Mesodermal cell (in vitro differentiated cells): ENCODE measurements around the gene SHTN1.
A peak's percentile ranks its signal among the peaks of the same experiment; 100 is the strongest.

Experiments used
- H3K27ac ChIP-seq: 2 replicates; pipeline ENCODE4 v1.7.0; 2013; ENCODE audit warnings: mild to moderate bottlenecking, low read depth, low read length, moderate library complexity; ENCODE audit not compliant: severe bottlenecking
- H3K36me3 ChIP-seq: 2 replicates; pipeline ENCODE4 v1.7.1; 2013; ENCODE audit warnings: mild to moderate bottlenecking, low read length, moderate library complexity; ENCODE audit not compliant: control insufficient read depth, insufficient read depth
- H3K4me1 ChIP-seq: one replicate; pipeline ENCODE4 v1.7.1; 2013; ENCODE audit warnings: mild to moderate bottlenecking, low read length; ENCODE audit not compliant: insufficient read depth, control insufficient read depth, poor library complexity, severe bottlenecking
- H3K4me3 ChIP-seq: 2 replicates; pipeline ENCODE4 v1.7.0; 2013; ENCODE audit warnings: low read length, control low read depth, mild to moderate bottlenecking; ENCODE audit not compliant: insufficient read depth, poor library complexity, severe bottlenecking; ENCODE audit errors: extremely low read depth
- H3K9me3 ChIP-seq: 2 replicates; pipeline ENCODE4 v1.7.1; 2013; ENCODE audit warnings: mild to moderate bottlenecking, low read length, moderate library complexity; ENCODE audit not compliant: control insufficient read depth
- WGBS, 2 experiments: methylation state at CpG; one replicate each; pipeline ENCODE4 v1.1.5; 2013; ENCODE audit warnings: missing lambda C conversion rate in 2 of 2; ENCODE audit not compliant: insufficient coverage in 2 of 2; 5-methylcytosine and 5-hydroxymethylcytosine counted together

SHTN1 gene

DNA sequence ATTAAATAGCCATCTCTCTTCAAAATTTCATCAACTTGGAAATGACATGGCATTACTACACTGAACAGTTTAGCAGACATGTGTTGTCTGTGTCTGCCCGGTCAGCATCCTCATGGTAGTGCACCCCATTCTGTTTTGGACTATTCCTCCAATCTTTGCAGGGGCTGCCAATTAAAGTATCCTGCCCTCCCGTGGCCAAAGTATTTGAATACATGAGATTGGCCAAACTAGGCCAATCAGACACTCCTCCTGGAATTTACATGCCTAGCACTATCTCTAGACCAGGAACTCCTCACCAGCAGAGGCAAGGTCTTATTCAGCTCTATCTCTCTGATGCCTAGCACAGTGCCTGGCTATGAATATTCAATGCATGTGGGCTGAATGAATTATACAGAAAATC lies 4.4 kb downstream of the SHTN1 start:
- Histone ChIP-seq H3K9me3 (no peaks in the 10 kb centered on the region), H3K4me1 (no peaks in the 10 kb centered on the region), H3K27ac (no peak overlapping the region), H3K4me3 (no peak overlapping the region), H3K36me3 (no peaks in the 10 kb centered on the region)
- 78 to 83% methylated on average over 2 of the region's 2 CpGs for whole genome bisulfite sequencing, 2 experiments

DNA sequence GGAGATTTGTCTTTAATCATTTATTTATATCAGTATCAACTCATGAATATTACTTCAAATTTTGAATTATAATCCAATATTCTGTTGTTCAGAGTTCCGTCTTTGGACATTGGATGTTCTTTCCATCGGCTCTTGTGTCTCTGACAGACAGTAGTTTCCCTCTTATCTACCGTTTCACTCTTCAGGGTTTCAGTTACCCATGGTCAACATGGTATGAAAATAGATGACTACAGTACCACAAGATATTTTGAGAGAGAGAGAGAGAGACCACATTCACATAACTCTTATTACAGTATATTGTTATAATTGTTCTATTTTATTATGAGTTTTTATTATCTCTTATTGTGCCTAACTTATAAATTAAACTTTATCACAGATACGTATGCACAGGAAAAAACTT lies 6.8 kb downstream of the SHTN1 start:
- no peaks in the 10 kb centered on the region for H3K9me3 ChIP-seq
- no peak overlapping the region for H3K27ac ChIP-seq
- whole genome bisulfite sequencing, 2 experiments = 100% methylated on average over 1 of the region's 4 CpGs; no CpG with 5 or more reads in 1 of the 2 experiments
- H3K4me1 ChIP-seq = no peaks in the 10 kb centered on the region
- no peak overlapping the region for H3K4me3 ChIP-seq
- no peaks in the 10 kb centered on the region for H3K36me3 ChIP-seq

- Histone ChIP-seq H3K36me3 (no peaks in the 10 kb centered on the region), H3K27ac (no peak overlapping the region), H3K4me3 (no peak overlapping the region), H3K4me1 (peaks cover 6% of the 10 kb centered on the region), H3K9me3 (no peaks in the 10 kb centered on the region)
- 100% methylated on average over 1 of the region's 2 CpGs; no CpG with 5 or more reads in 1 of the 2 experiments for WGBS, 2 experiments
These were observed 8.0 kb downstream of the SHTN1 start for GRCh38 chr10:116997015-116997414.

- no peaks in the 10 kb centered on the region for H3K9me3 ChIP-seq
- H3K4me1 ChIP-seq = peaks cover 11% of the 10 kb centered on the region
- no peak overlapping the region for H3K27ac ChIP-seq
- H3K36me3 ChIP-seq = peaks cover 3% of the 10 kb centered on the region
- H3K4me3 ChIP-seq = no peak overlapping the region
- 80 to 88% methylated on average over 2 to 3 of the region's 3 CpGs for WGBS, 2 experiments
These were observed 9.3 kb downstream of the SHTN1 start for GRCh38 chr10:116995648-116996047.

GRCh38 chr10:116994113-116994890 lies 10.7 kb downstream of the SHTN1 start:
- no peak overlapping the region for H3K4me3 ChIP-seq
- no CpG with 5 or more reads among the region's 1 CpG for WGBS, 2 experiments
- H3K4me1 ChIP-seq = peaks cover 23% of the 10 kb centered on the region
- H3K36me3 ChIP-seq = peaks cover 3% of the 10 kb centered on the region
- H3K27ac ChIP-seq = no peak overlapping the region
- no peaks in the 10 kb centered on the region for H3K9me3 ChIP-seq

- Histone ChIP-seq H3K4me1 (peaks cover 24% of the 10 kb centered on the region), H3K9me3 (no peaks in the 10 kb centered on the region), H3K36me3 (peaks cover 3% of the 10 kb centered on the region), H3K4me3 (no peak overlapping the region), H3K27ac (no peak overlapping the region)
- no CpG with 5 or more reads among the region's 2 CpGs for WGBS, 2 experiments
These were observed 11.4 kb downstream of the SHTN1 start for GRCh38 chr10:116993610-116994009.

GRCh38 chr10:116992183-116992582 lies 12.8 kb downstream of the SHTN1 start:
- Histone ChIP-seq H3K27ac (no peak overlapping the region), H3K4me3 (no peak overlapping the region), H3K4me1 (peaks cover 24% of the 10 kb centered on the region), H3K36me3 (peaks cover 3% of the 10 kb centered on the region), H3K9me3 (no peaks in the 10 kb centered on the region)
- 9 to 13% methylated on average over 1 of the region's 1 CpG for WGBS, 2 experiments

DNA sequence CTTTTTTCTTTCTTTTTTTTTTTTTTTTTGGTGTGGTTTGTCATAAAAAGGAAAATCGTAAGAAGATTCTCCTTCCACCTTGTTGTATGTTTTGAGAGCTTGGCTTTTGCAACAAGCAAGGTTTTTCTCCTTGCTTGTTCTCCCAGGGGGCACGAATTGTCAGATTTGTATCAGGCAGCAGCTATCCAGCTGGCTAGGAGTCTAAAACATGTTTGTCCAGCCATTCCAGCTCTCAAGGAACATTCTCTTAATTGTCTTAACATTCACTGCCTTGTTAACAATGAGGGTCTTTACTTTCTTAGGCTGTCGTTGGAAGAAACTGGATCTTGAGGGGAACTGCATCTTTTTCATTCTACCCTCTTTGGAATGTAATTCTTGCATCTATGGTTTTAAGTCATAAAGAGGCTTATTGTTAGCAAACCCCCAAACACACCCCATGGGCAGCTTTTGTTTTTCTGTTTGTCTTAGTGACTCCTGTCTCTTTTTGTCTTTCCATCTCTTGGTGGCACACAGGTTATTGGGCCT lies 14.6 kb downstream of the SHTN1 start:
- 20% methylated on average over 1 of the region's 3 CpGs; no CpG with 5 or more reads in 1 of the 2 experiments for WGBS, 2 experiments
- Histone ChIP-seq H3K4me3 (no peak overlapping the region), H3K36me3 (peaks cover 3% of the 10 kb centered on the region), H3K4me1 (peaks cover 24% of the 10 kb centered on the region), H3K27ac (no peak overlapping the region), H3K9me3 (no peaks in the 10 kb centered on the region)

GRCh38 chr10:116989439-116989838 lies 15.5 kb downstream of the SHTN1 start:
- H3K4me1 ChIP-seq = peaks cover 24% of the 10 kb centered on the region
- no peak overlapping the region for H3K4me3 ChIP-seq
- WGBS, 2 experiments = 0 to 58% methylated on average over 1 to 2 of the region's 4 CpGs
- H3K36me3 ChIP-seq = peaks cover 3% of the 10 kb centered on the region
- no peaks in the 10 kb centered on the region for H3K9me3 ChIP-seq
- peak overlapping the region; percentile 62 for H3K27ac ChIP-seq

GRCh38 chr10:116988311-116988710 lies 16.7 kb downstream of the SHTN1 start:
- Histone ChIP-seq H3K36me3 (peaks cover 3% of the 10 kb centered on the region), H3K9me3 (no peaks in the 10 kb centered on the region), H3K4me1 (peaks cover 27% of the 10 kb centered on the region), H3K4me3 (no peak overlapping the region), H3K27ac (no peak overlapping the region)

- H3K4me1 ChIP-seq = peaks cover 15% of the 10 kb centered on the region
- no CpG with 5 or more reads among the region's 2 CpGs for WGBS, 2 experiments
- no peaks in the 10 kb centered on the region for H3K36me3 ChIP-seq
- no peaks in the 10 kb centered on the region for H3K9me3 ChIP-seq
- H3K27ac ChIP-seq = no peak overlapping the region
- no peak overlapping the region for H3K4me3 ChIP-seq
These were observed 19.4 kb downstream of the SHTN1 start for GRCh38 chr10:116985611-116986010.
